DND-41 (cell line): Measurements from ENCODE around the gene USP10.

ENCODE experiments used
- EZH2 ChIP-seq: IDR thresholded peaks from 3 replicates; pipeline ENCODE4 v1.6.1; 2012; ENCODE audit warnings: borderline replicate concordance, low read depth, mild to moderate bottlenecking, moderate library complexity, low read length, inconsistent platforms; ENCODE audit not compliant: severe bottlenecking
- TF ChIP-seq, protein P1 (sequence below): IDR thresholded peaks from 2 replicates; pipeline ENCODE4 v1.5.1; 2012; ENCODE audit warnings: borderline replicate concordance, low read length, moderate library complexity, mild to moderate bottlenecking; ENCODE audit not compliant: poor library complexity, severe bottlenecking; ENCODE audit errors: extremely low read depth

- TF ChIP-seq EZH2: no peak
- TF ChIP-seq, protein P1, sequence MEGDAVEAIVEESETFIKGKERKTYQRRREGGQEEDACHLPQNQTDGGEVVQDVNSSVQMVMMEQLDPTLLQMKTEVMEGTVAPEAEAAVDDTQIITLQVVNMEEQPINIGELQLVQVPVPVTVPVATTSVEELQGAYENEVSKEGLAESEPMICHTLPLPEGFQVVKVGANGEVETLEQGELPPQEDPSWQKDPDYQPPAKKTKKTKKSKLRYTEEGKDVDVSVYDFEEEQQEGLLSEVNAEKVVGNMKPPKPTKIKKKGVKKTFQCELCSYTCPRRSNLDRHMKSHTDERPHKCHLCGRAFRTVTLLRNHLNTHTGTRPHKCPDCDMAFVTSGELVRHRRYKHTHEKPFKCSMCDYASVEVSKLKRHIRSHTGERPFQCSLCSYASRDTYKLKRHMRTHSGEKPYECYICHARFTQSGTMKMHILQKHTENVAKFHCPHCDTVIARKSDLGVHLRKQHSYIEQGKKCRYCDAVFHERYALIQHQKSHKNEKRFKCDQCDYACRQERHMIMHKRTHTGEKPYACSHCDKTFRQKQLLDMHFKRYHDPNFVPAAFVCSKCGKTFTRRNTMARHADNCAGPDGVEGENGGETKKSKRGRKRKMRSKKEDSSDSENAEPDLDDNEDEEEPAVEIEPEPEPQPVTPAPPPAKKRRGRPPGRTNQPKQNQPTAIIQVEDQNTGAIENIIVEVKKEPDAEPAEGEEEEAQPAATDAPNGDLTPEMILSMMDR: no peak
Observed at GRCh38 chr16:84712801-84713775, 13.3 kb downstream of the USP10 start.
